GM18517 (cell line): ENCODE data around the gene BEX3.

ENCODE experiments used
- ATAC-seq: cut with Tn5 transposase; IDR thresholded peaks from one replicate; pipeline ENCODE4 v1.9.1; 2021; ENCODE audit warnings: mild to moderate bottlenecking, moderate library complexity; ENCODE audit not compliant: unreplicated experiment

The BEX3 gene

GRCh38 chrX:103418811-103419340, 42.5 kb downstream of the BEX3 start:
- no peak for ATAC-seq

DNA sequence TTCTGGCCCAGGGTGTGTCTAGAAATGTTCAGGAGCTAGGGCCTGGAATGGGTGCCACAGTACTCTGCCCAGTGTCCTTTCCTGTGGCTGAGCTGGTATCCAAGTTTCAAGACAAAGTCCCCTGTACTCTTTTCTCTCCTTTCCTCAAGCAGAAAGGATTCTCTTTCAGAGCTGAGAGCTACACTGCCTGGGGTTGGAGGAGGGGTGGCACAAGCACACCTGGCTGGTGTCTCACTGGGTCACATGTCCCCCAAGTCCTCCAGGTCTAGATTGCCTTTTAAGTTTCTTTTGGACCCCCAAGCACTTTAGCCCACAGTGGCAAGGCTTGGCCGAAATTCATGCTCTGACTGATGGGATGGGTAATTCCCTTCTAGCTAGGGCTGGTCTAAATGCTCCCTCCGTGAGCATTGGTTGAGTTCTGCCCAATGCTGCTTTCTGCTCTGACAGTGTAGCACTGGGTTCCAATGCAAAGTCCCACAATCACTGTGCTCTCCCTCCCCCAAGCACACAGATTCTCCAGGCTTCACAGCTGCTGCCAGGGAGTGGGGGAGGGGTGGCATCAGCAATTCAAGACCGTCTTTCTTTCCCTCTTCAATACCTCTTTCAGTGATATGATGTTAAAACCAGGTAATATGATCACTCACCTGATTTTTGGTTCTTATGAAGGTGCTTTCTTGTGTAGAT, 47.8 kb downstream of the BEX3 start:
- ATAC-seq, result no peak
